ENCODE measurements around the gene KDM3A. TPM values are rescaled to one million over a fixed set of nuclear protein-coding genes. Genes with fewer than 3 reads are reported as not detected.

The KDM3A gene
- total and polyA plus RNA-seq, 2 of the 8 experiments (the other 6 are each of a cell fraction or from before 2014, with no cell fraction given): 15.8 to 29.2 TPM

GRCh38 chr2:86396291-86396785 lies 44.8 kb upstream of the KDM3A start (continued):
- TF ChIP-seq YY1 (IDR thresholded peaks at IDR 0.05; ENCODE audit: low read depth, low read length): 0 out of 2 replicates have a peak, but pooled peaks have one; percentile 73
- TF ChIP-seq E2F6 (IDR thresholded peaks at IDR 0.05): no peak
- no peak for TF ChIP-seq SP2 (IDR thresholded peaks at IDR 0.05; ENCODE audit: low read length)
- TF ChIP-seq KDM4A (IDR thresholded peaks at IDR 0.05; ENCODE audit: low read depth, low read length, severe bottlenecking): no peak
- TF ChIP-seq GTF2F1 (IDR thresholded peaks at IDR 0.05; ENCODE audit: borderline replicate concordance, low read depth, low read length): no peak
- no peak for TF ChIP-seq PHF8 (conservative IDR thresholded peaks at IDR 0.05; ENCODE audit: low read depth, low read length)
- no peak for TF ChIP-seq ATF2 (IDR thresholded peaks at IDR 0.05; ENCODE audit: low read length)
- no peak for TF ChIP-seq HDAC2 (IDR thresholded peaks at IDR 0.05; ENCODE audit: borderline replicate concordance in 1 of 2, low read depth in 2 of 2, low read length in 2 of 2)
- no peak for TF ChIP-seq BRCA1 (IDR thresholded peaks at IDR 0.05; ENCODE audit: low read depth, low read length)
